ENCODE results near the gene PANX2. TPM values are rescaled to one million over a fixed set of nuclear protein-coding genes. Genes with fewer than 3 reads are reported as not detected.

The PANX2 gene
- total RNA-seq, 1 donor from 2014 or later = 2.5 TPM

GRCh38 chr22:50174382-50175190 lies 4.1 kb downstream of the PANX2 start:
- ATAC-seq (no peak), DNase-seq (no peak)
- intact Hi-C loops (cut with DNase I) = no loop called here
- no peak overlapping the region for H3K4me3 ChIP-seq
- no peak for TF ChIP-seq CTCF (IDR thresholded peaks at IDR 0.05)
- no peaks in the 10 kb centered on the region for H3K36me3 ChIP-seq
- H3K4me1 ChIP-seq = no peaks in the 10 kb centered on the region
- H3K27ac ChIP-seq = no peak overlapping the region
- H3K27me3 ChIP-seq (ENCODE audit: low read depth) = peaks cover 45% of the 10 kb centered on the region
- no peaks in the 10 kb centered on the region for H3K9me3 ChIP-seq

DNA sequence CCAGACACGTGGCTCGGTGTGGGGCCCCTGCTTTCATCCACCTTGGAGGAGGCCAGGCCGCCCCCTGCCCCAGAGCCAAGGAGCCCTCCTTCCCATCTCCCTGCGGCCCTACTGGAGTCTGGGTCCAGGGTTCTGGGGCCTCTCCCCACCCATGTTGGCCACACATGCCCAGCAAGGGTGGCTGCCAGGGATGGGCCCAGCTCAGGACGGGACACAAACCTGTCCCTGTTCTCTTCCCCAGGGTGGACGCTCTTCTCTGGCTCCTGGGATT lies 4.6 kb downstream of the PANX2 start:
- H3K4me1 ChIP-seq = no peaks in the 10 kb centered on the region
- H3K9me3 ChIP-seq = no peaks in the 10 kb centered on the region
- TF ChIP-seq CTCF (IDR thresholded peaks at IDR 0.05) = no peak
- no peak overlapping the region for H3K27ac ChIP-seq
- no peak overlapping the region for H3K4me3 ChIP-seq
- no peaks in the 10 kb centered on the region for H3K36me3 ChIP-seq
- no peak for DNase-seq
- intact Hi-C loops (cut with DNase I) = no loop called here
- ATAC-seq = no peak
- H3K27me3 ChIP-seq (ENCODE audit: low read depth) = peaks cover 43% of the 10 kb centered on the region

GRCh38 chr22:50175921-50176849 lies 5.7 kb downstream of the PANX2 start:
- Histone ChIP-seq H3K4me3 (no peak overlapping the region), H3K27ac (no peak overlapping the region), H3K27me3 (ENCODE audit: low read depth) (peaks cover 39% of the 10 kb centered on the region), H3K36me3 (no peaks in the 10 kb centered on the region), H3K9me3 (no peaks in the 10 kb centered on the region), H3K4me1 (no peaks in the 10 kb centered on the region)
- TF ChIP-seq CTCF (IDR thresholded peaks at IDR 0.05) = no peak
- peak; percentile 31 for DNase-seq
- intact Hi-C loops (cut with DNase I) = no loop called here
- no peak for ATAC-seq

DNA sequence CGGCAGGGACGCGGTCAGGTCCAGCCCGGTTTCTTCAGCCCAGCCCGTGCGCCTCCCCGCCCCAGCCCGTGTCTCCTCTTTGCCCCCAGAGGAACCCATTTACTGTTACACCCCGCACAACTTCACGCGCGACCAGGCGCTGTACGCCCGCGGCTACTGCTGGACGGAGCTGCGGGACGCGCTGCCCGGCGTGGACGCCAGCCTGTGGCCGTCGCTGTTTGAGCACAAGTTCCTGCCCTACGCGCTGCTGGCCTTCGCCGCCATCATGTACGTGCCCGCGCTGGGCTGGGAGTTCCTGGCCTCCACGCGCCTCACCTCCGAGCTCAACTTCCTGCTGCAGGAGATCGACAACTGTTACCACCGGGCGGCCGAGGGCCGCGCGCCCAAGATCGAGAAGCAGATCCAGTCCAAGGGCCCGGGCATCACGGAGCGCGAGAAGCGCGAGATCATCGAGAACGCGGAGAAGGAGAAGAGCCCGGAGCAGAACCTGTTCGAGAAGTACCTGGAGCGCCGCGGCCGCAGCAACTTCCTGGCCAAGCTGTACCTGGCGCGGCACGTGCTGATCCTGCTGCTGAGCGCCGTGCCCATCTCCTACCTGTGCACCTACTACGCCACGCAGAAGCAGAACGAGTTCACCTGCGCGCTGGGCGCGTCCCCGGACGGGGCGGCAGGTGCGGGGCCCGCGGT lies 6.5 kb downstream of the PANX2 start:
- Histone ChIP-seq H3K4me1 (no peaks in the 10 kb centered on the region), H3K9me3 (no peaks in the 10 kb centered on the region), H3K4me3 (no peak overlapping the region), H3K27ac (no peak overlapping the region), H3K36me3 (no peaks in the 10 kb centered on the region), H3K27me3 (ENCODE audit: low read depth) (peaks cover 31% of the 10 kb centered on the region)
- TF ChIP-seq CTCF (IDR thresholded peaks at IDR 0.05) = no peak
- no peak for ATAC-seq
- DNase-seq = peak; percentile 42
- intact Hi-C loops (cut with DNase I) = no loop called here
